Measurements from ENCODE around the gene H2BK1.

DNA sequence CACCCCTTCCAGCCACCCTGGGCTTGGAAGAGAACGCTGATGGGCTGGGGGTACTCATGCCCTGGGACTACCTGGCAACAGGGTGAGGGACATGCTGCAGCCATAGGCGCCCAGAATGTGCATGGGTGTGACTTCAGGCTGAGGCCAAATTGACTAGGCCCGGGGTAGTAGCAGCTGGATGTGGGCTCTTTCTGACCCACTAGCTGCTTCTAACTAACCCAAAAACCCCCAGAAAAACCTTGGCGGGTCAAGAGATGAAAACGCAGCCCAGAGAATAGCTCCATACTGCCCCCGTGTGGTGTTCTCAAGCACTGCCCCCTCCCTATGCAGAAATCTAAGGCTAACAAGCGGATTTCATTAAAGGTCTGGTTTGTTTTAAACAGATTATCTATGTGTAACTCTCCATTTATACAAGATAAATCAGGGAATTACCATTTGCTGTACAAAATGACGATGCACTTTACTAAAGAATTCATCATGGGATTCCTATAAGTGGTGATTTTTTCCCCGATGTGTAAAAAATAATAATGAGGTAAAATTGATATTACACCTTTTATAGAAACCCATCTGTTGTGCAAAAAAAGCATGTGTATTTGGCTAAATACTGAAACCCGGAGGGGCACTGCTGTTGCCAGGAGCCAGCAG, 34.0 kb upstream of the H2BK1 start:
- TF ChIP-seq GATA2 (IDR thresholded peaks at IDR 0.05; ENCODE audit: low read depth, low read length) (no peak), GATA3 (IDR thresholded peaks at IDR 0.05; ENCODE audit: low read depth, low read length) (no peak)

All from SH-SY5Y (cell line).